Measurements from ENCODE around the gene SYNM.

GRCh38 chr15:99143655-99144610, 39.1 kb downstream of the SYNM start:
- TF ChIP-seq, protein P1, sequence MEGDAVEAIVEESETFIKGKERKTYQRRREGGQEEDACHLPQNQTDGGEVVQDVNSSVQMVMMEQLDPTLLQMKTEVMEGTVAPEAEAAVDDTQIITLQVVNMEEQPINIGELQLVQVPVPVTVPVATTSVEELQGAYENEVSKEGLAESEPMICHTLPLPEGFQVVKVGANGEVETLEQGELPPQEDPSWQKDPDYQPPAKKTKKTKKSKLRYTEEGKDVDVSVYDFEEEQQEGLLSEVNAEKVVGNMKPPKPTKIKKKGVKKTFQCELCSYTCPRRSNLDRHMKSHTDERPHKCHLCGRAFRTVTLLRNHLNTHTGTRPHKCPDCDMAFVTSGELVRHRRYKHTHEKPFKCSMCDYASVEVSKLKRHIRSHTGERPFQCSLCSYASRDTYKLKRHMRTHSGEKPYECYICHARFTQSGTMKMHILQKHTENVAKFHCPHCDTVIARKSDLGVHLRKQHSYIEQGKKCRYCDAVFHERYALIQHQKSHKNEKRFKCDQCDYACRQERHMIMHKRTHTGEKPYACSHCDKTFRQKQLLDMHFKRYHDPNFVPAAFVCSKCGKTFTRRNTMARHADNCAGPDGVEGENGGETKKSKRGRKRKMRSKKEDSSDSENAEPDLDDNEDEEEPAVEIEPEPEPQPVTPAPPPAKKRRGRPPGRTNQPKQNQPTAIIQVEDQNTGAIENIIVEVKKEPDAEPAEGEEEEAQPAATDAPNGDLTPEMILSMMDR (conservative IDR thresholded peaks at IDR 0.05; ENCODE audit: low read depth, low read length), result no peak
- TF ChIP-seq EZH2 (IDR thresholded peaks at IDR 0.05; ENCODE audit: borderline replicate concordance, low read depth, low read length, poor library complexity, severe bottlenecking), result no peak

All from A673 (cell line).